ENCODE data around the gene TAF4. TPM values are rescaled to one million over a fixed set of nuclear protein-coding genes. Genes with fewer than 3 reads are reported as not detected.

The TAF4 gene
- total and polyA plus RNA-seq, 2 donors (not counting 3 experiments of a cell fraction or from before 2014, with no cell fraction given), result 6.1 to 19.5 TPM

DNA sequence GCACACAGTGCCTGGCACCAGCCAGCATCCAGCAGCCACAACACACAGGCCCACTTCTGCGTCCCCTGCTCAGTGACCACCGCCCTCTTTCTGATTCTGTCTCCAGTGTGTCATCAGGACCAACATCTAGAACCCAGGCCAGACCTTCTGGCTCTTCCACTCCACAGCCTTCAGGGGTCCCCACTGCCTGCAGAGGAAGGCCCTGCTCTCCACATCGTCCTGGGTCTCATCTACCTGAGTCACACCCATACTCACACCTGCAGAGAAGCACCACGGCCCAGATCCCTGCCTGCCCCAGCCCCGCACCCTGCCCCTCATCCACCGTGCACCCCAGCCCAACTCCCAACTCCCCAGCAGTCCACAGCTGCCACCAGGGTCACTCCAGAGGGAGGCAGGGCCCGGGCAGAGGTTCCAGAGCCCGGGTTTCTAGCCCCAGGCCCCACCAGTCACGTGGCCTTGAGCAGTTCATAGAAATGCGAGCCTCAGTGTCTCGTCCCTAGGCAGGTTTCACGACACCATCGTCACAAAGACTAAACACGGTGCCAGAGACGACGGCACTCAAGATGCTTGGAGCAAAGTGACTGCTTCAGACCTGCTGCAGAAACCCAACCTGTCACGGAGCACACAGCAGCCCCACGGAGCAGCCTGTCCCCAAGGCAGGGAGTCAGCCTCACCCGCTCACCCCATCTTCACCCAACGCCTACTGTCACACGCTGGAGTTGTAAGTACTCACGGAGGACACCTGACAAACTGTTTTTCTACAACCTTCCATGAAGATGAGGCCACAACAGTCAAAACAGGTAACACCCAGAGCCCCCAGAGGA is 16.1 kb downstream of the TAF4 start:
- ChIA-PET POLR2A (no interaction called here), CTCF (no interaction called here)
- Histone ChIP-seq H4K20me1 (replicated peaks; ENCODE audit: control insufficient read depth, extremely low read depth, insufficient read depth, low read length) (no peaks in the 10 kb centered on the region), H3K79me2 (ENCODE audit: control insufficient read depth, insufficient read depth, low read length) (peaks cover 85% of the 10 kb centered on the region), H3K36me3 (ENCODE audit: control insufficient read depth in 2 of 2, extremely low read depth in 1 of 2, insufficient read depth in 2 of 2, low read length in 2 of 2) (no peaks in the 10 kb centered on the region), H3K9me3 (replicated peaks; ENCODE audit: control insufficient read depth, insufficient read depth, low read length) (no peaks in the 10 kb centered on the region), H2AFZ (ENCODE audit: low read depth, low read length) (no peak overlapping the region), H3K4me3 (replicated peaks in 1 of 3; ENCODE audit: insufficient read depth in 1 of 3, low read depth in 1 of 3, low read length in 3 of 3) (no peak overlapping the region), H3K27ac (ENCODE audit: insufficient read depth, low read depth, low read length) (no peak overlapping the region), H3K9me1 (replicated peaks; ENCODE audit: control insufficient read depth, extremely low read depth, insufficient read depth, low read length) (no peaks in the 10 kb centered on the region), H3K4me1 (ENCODE audit: control insufficient read depth, extremely low read depth, insufficient read depth, low read length) (no peaks in the 10 kb centered on the region), H3K9ac (replicated peaks; ENCODE audit: extremely low read depth, insufficient read depth, low read length) (no peak overlapping the region), H3K4me2 (ENCODE audit: insufficient read depth, low read length) (no peak overlapping the region), H3K27me3 (ENCODE audit: control insufficient read depth in 2 of 2, insufficient read depth in 2 of 2, low read length in 2 of 2) (no peaks in the 10 kb centered on the region)
- TF ChIP-seq GATA2 (IDR thresholded peaks at IDR 0.05; ENCODE audit: insufficient read depth, insufficient read length, low read depth, low read length) (no peak), EZH2 (IDR thresholded peaks at IDR 0.05; ENCODE audit: borderline replicate concordance, low read depth, low read length, severe bottlenecking) (no peak), MYC (IDR thresholded peaks at IDR 0.05; ENCODE audit: low read depth, low read length) (no peak), JUN (IDR thresholded peaks at IDR 0.05; ENCODE audit: borderline replicate concordance, insufficient read depth, insufficient read length, low read depth) (no peak), POLR2AphosphoS5 (IDR thresholded peaks at IDR 0.05; ENCODE audit: insufficient read depth, low read depth, low read length) (no peak), FOS (IDR thresholded peaks at IDR 0.05; ENCODE audit: borderline replicate concordance, insufficient read depth, low read length) (no peak), POLR2A (IDR thresholded peaks at IDR 0.05; ENCODE audit: low read depth, low read length) (no peak)
- TF ChIP-seq, protein P1, sequence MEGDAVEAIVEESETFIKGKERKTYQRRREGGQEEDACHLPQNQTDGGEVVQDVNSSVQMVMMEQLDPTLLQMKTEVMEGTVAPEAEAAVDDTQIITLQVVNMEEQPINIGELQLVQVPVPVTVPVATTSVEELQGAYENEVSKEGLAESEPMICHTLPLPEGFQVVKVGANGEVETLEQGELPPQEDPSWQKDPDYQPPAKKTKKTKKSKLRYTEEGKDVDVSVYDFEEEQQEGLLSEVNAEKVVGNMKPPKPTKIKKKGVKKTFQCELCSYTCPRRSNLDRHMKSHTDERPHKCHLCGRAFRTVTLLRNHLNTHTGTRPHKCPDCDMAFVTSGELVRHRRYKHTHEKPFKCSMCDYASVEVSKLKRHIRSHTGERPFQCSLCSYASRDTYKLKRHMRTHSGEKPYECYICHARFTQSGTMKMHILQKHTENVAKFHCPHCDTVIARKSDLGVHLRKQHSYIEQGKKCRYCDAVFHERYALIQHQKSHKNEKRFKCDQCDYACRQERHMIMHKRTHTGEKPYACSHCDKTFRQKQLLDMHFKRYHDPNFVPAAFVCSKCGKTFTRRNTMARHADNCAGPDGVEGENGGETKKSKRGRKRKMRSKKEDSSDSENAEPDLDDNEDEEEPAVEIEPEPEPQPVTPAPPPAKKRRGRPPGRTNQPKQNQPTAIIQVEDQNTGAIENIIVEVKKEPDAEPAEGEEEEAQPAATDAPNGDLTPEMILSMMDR (IDR thresholded peaks at IDR 0.05; ENCODE audit: extremely low read depth in 1 of 2, insufficient read depth in 1 of 2, low read depth in 1 of 2, low read length in 2 of 2), result no peak
- TF ChIP-seq, protein P2, sequence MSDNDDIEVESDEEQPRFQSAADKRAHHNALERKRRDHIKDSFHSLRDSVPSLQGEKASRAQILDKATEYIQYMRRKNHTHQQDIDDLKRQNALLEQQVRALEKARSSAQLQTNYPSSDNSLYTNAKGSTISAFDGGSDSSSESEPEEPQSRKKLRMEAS (IDR thresholded peaks at IDR 0.05; ENCODE audit: insufficient read depth, insufficient read length), result no peak
- dilution Hi-C loops (cut with MboI; ENCODE audit: extremely low pct_ligation_motif_present, low sequenced_read_pairs), result no loop called here
- intact Hi-C loops (cut with micrococcal nuclease), result no loop called here
- BruUV-seq (replicated peaks), result no TSS peak
- no peak for FAIRE-seq
- DNase-seq (ENCODE audit: low read depth, low spot score), result no peak

All from endothelial cell of umbilical vein (primary cell).